IPS-18c (cell line): ENCODE results near the gene C1QL3.

ENCODE experiments used
- H3K4me3 ChIP-seq: 2 replicates; pipeline ENCODE4 v1.7.0; 2013; ENCODE audit warnings: low read depth, mild to moderate bottlenecking, low read length, moderate library complexity; ENCODE audit not compliant: insufficient read depth
- H3K9me3 ChIP-seq: one replicate; pipeline ENCODE4 v1.6.1; 2013; ENCODE audit warnings: mild to moderate bottlenecking, low read length, moderate library complexity; ENCODE audit not compliant: control insufficient read depth, insufficient read depth

The C1QL3 gene

GRCh38 chr10:16521311-16522016 lies at the start of gene C1QL3:
C1QL3 (minus strand) TSS chr10:16521879; CDS start chr10:16521065, 814 bp downstream.
- peak within 1 kb of the TSS; percentile 66 for H3K4me3 ChIP-seq

GRCh38 chr10:16570731-16571130 lies 49.1 kb upstream of the C1QL3 start:
- Histone ChIP-seq H3K4me3 (no peak overlapping the region), H3K9me3 (no peaks in the 10 kb centered on the region)

More at GRCh38 chr10:16521311-16522016, at the start of gene C1QL3:
- no peaks in the 10 kb centered on the region for H3K9me3 ChIP-seq

GRCh38 chr10:16566202-16566805 lies 44.6 kb upstream of the C1QL3 start:
- Histone ChIP-seq H3K9me3 (peaks cover 2% of the 10 kb centered on the region), H3K4me3 (no peak overlapping the region; the same call in 1 of the 2 replicates)

GRCh38 chr10:16565604-16566003 lies 43.9 kb upstream of the C1QL3 start:
- no peak overlapping the region for H3K4me3 ChIP-seq
- peaks cover 2% of the 10 kb centered on the region for H3K9me3 ChIP-seq

GRCh38 chr10:16562891-16563290 lies 41.2 kb upstream of the C1QL3 start:
- Histone ChIP-seq H3K4me3 (no peak overlapping the region), H3K9me3 (peaks cover 2% of the 10 kb centered on the region)

- Histone ChIP-seq H3K4me3 (no peak overlapping the region), H3K9me3 (peaks cover 2% of the 10 kb centered on the region)
Observed at GRCh38 chr10:16559236-16559773, 37.6 kb upstream of the C1QL3 start.

GRCh38 chr10:16547973-16548372 lies 26.3 kb upstream of the C1QL3 start:
- H3K9me3 ChIP-seq: no peaks in the 10 kb centered on the region
- H3K4me3 ChIP-seq: no peak overlapping the region

GRCh38 chr10:16545116-16545736 lies 23.5 kb upstream of the C1QL3 start:
- Histone ChIP-seq H3K4me3 (no peak overlapping the region), H3K9me3 (no peaks in the 10 kb centered on the region)

GRCh38 chr10:16544591-16544990 lies 22.9 kb upstream of the C1QL3 start:
- Histone ChIP-seq H3K4me3 (no peak overlapping the region), H3K9me3 (no peaks in the 10 kb centered on the region)

GRCh38 chr10:16544099-16544498 lies 22.4 kb upstream of the C1QL3 start:
- no peaks in the 10 kb centered on the region for H3K9me3 ChIP-seq
- H3K4me3 ChIP-seq: no peak overlapping the region

GRCh38 chr10:16536155-16536554 lies 14.5 kb upstream of the C1QL3 start:
- H3K9me3 ChIP-seq: peaks cover 2% of the 10 kb centered on the region
- no peak overlapping the region for H3K4me3 ChIP-seq

GRCh38 chr10:16529853-16530252 lies 8.2 kb upstream of the C1QL3 start:
- H3K4me3 ChIP-seq: no peak overlapping the region
- no peaks in the 10 kb centered on the region for H3K9me3 ChIP-seq

GRCh38 chr10:16527452-16527851 lies 5.8 kb upstream of the C1QL3 start:
- no peaks in the 10 kb centered on the region for H3K9me3 ChIP-seq
- H3K4me3 ChIP-seq: no peak overlapping the region

GRCh38 chr10:16520900-16521299 lies 779 bp downstream of the C1QL3 start:
- Histone ChIP-seq H3K9me3 (no peaks in the 10 kb centered on the region), H3K4me3 (peak overlapping the region; percentile 66)

- H3K4me3 ChIP-seq: peak overlapping the region; percentile 66
- no peaks in the 10 kb centered on the region for H3K9me3 ChIP-seq
Observed at GRCh38 chr10:16519908-16520861, 1.5 kb downstream of the C1QL3 start.

GRCh38 chr10:16519250-16519907 lies 2.3 kb downstream of the C1QL3 start:
- Histone ChIP-seq H3K9me3 (no peaks in the 10 kb centered on the region), H3K4me3 (peak overlapping the region; percentile 66)

- no peaks in the 10 kb centered on the region for H3K9me3 ChIP-seq
- no peak overlapping the region for H3K4me3 ChIP-seq
Observed at GRCh38 chr10:16518822-16519221, 2.9 kb downstream of the C1QL3 start.
